VCaP (cell line): ENCODE measurements around the gene NPAS4.
"Not testable (repeated sequence)": the region's sequence is repeated elsewhere in the genome, so short reads cannot be mapped to it uniquely, and the experiment has no call there.

ENCODE experiments used
- H3K27ac ChIP-seq: fragments of 450-650 bp; 2 replicates; pipeline ENCODE4 v1.5.1; 2017
- CTCF ChIP-seq: fragments of 450-650 bp; conservative IDR thresholded peaks from 2 replicates; pipeline ENCODE4 v1.5.1; 2017; ENCODE audit warnings: mild to moderate bottlenecking, moderate library complexity

The NPAS4 gene

DNA sequence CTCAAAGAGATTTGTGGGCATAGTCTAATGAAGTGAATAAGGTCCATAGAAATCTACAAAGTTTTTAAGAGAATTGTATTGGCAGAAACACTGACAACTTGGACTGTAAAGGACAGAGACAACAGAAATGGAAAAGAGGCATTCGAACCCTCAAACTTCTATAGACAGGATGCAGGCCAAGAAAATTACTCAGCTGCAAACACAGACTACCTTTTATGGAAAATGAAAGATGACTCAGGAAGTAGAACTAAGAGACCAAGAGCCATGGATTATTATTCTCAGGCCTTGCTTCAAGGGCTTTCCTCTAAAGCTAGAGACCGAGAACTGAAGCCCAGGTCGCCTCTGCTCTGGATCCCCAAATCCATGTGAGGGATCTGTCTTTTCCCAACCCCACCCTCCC, 42.1 kb downstream of the NPAS4 start:
- H3K27ac ChIP-seq = no peak overlapping the region
- TF ChIP-seq CTCF = no peak

DNA sequence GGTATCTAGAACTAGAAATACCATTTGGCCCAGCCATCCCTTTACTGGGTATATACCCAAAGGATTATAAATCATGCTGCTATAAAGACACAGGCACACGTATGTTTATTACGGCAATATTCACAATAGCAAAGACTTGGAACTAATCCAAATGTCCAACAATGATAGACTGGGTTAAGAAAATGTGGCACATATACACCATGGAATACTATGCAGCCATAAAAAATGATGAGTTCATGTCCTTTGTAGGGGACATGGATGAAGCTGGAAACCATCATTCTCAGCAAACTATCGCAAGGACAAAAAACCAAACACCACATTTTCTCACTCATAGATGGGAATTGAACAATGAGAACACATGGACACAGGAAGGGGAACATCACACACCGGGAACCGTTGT, 43.3 kb downstream of the NPAS4 start:
- H3K27ac ChIP-seq = not testable (repeated sequence)

GRCh38 chr11:66464916-66465315, 44.1 kb downstream of the NPAS4 start:
- H3K27ac ChIP-seq = no peak overlapping the region

GRCh38 chr11:66465373-66466224, 44.8 kb downstream of the NPAS4 start:
- H3K27ac ChIP-seq = peak overlapping the region; percentile 84
- no peak for TF ChIP-seq CTCF

More at GRCh38 chr11:66464916-66465315, 44.1 kb downstream of the NPAS4 start:
- TF ChIP-seq CTCF = no peak

DNA sequence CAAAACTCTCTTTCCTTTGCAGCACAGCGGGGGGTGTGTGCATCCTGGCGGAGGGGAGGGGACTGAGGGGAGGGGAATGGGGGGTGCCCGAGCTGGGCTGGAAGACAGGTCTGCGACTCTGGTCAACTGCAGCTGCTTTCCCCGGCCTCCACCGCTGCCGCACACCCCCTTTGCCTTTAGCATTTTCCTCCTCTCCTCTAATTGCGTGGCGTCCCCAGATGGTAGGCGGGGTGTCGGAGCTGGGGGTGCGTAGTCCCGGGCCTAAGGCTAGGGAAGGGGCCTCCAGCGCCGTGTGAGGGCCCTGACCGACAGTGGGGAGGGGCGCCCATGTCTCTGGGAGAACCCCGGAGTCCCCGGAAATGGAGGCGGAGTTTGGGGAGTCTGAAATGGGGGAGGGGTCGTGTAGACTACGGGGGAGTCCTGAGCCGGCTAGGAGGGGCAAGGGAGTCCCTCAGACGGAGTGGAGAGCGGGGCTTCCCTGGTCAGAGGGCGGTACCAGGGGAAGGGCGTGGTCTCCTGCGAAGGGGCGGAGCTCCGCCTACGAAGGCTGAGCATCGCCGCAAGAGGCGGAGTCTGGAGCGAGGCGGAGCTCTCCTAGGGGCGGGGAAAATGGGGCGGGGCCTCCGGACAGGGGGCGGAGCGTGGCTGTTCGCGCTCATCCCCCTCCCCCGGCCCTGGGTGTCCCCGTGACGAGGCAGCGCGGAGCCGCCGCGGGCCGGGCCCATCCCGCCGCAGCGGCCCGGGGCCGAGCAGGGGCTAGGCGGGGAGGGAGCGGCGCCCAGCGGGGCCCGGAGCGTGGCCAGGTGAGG, 45.6 kb downstream of the NPAS4 start, which contains the start of gene PELI3:
TSS of gene PELI3 (plus strand) at position 681 of the 809 bp plus-strand sequence. CDS start 1,224 bp downstream, outside the sequence.
- H3K27ac ChIP-seq = peak within 1 kb of the TSS; percentile 84
- TF ChIP-seq CTCF = no peak

GRCh38 chr11:66467034-66467659, 46.3 kb downstream of the NPAS4 start:
- TF ChIP-seq CTCF = peak; percentile 83
- H3K27ac ChIP-seq = peak overlapping the region; percentile 84

DNA sequence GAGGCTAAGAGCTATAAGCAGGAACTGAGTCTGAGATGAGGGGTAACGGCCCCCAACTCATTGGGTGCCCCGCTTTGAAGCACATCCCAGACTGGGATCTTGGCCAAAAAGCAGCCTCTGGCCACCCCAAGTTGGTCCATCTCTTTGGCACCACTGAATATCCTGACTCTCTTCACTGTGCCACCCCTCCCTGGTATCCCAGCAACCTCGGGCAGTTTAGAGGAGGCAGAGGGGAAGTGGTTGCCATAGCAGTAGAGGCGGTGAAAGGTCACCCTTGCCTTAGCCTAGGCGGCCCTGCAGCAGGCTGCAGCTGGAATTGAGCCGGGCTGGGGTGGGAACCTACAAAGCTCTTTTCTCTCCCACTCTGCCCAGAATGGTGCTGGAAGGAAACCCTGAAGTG, 46.9 kb downstream of the NPAS4 start:
- H3K27ac ChIP-seq = peak overlapping the region; percentile 84
- no peak for TF ChIP-seq CTCF
